GM23338 (cell line): ENCODE results near the gene PDE6C. TPM values are rescaled to one million over a fixed set of nuclear protein-coding genes. Genes with fewer than 3 reads are reported as not detected.

Experiments used
- ATAC-seq: fragments of 200-7000 bp; cut with Tn5 transposase; 3 replicates; pipeline ENCODE4 v1.9.1; 2020
- DNase-seq: peaks from one replicate; pipeline ENCODE4 v3.0.0-alpha.2; 2015; ENCODE audit warnings: low spot score
- H2AFZ ChIP-seq: fragments of 200-600 bp; sonication (generic); 2 replicates; pipeline ENCODE4 v1.8.0; 2016; ENCODE audit warnings: antibody characterized with exemption, mild to moderate bottlenecking, moderate library complexity
- H3F3A ChIP-seq: fragments of 200-600 bp; sonication (generic); replicated peaks from 2 replicates; pipeline ENCODE4 v1.8.0; 2017; ENCODE audit warnings: antibody characterized with exemption, mixed run types, low read depth
- H3K27ac ChIP-seq: fragments of 200-600 bp; sonication (generic); 2 replicates; pipeline ENCODE4 v1.6.1; 2016; ENCODE audit warnings: low read depth
- H3K27me3 ChIP-seq: fragments of 200-600 bp; sonication (generic); 2 replicates; pipeline ENCODE4 v1.8.0; 2016; ENCODE audit warnings: mild to moderate bottlenecking, mixed run types, moderate library complexity; ENCODE audit not compliant: insufficient read depth
- H3K36me3 ChIP-seq: fragments of 200-600 bp; sonication (generic); 2 replicates; pipeline ENCODE4 v1.8.0; 2016; ENCODE audit warnings: mild to moderate bottlenecking; ENCODE audit not compliant: insufficient read depth
- H3K4me1 ChIP-seq: fragments of 200-600 bp; sonication (generic); 2 replicates; pipeline ENCODE4 v1.8.0; 2016; ENCODE audit warnings: mild to moderate bottlenecking, moderate library complexity; ENCODE audit not compliant: insufficient read depth
- H3K4me2 ChIP-seq: fragments of 200-600 bp; sonication (generic); 2 replicates; pipeline ENCODE4 v1.7.1; 2017; ENCODE audit warnings: mixed run types
- H3K4me3 ChIP-seq: fragments of 200-600 bp; sonication (generic); 2 replicates; pipeline ENCODE4 v1.6.1; 2016; ENCODE audit warnings: mixed run types
- H3K79me2 ChIP-seq: fragments of 200-600 bp; sonication (generic); replicated peaks from 2 replicates; pipeline ENCODE4 v1.8.0; 2017; ENCODE audit warnings: mild to moderate bottlenecking; ENCODE audit not compliant: insufficient read depth
- H3K9me2 ChIP-seq: fragments of 200-600 bp; sonication (generic); 2 replicates; pipeline ENCODE4 v1.8.0; 2017; ENCODE audit not compliant: insufficient read depth
- H4K20me1 ChIP-seq: fragments of 200-600 bp; sonication (generic); replicated peaks from 2 replicates; pipeline ENCODE4 v1.8.0; 2017; ENCODE audit warnings: mild to moderate bottlenecking; ENCODE audit not compliant: insufficient read depth
- H3K27ac Mint-ChIP-seq: 2 replicates; pipeline ENCODE4 v1.8.0; 2020; ENCODE audit warnings: inconsistent platforms, mild to moderate bottlenecking, moderate library complexity, mixed read lengths
- H3K27me3 Mint-ChIP-seq: 3 replicates; pipeline ENCODE4 v1.8.0; 2022; ENCODE audit warnings: low read depth, mild to moderate bottlenecking, moderate library complexity, mixed read lengths, inconsistent platforms; ENCODE audit not compliant: insufficient read depth, poor library complexity
- H3K36me3 Mint-ChIP-seq: 3 replicates; pipeline ENCODE4 v1.8.0; 2021; ENCODE audit warnings: low read depth, mild to moderate bottlenecking, inconsistent platforms, moderate library complexity, mixed read lengths
- H3K4me1 Mint-ChIP-seq: 3 replicates; pipeline ENCODE4 v1.8.0; 2020; ENCODE audit warnings: mild to moderate bottlenecking, inconsistent platforms, mixed read lengths
- H3K4me3 Mint-ChIP-seq: 3 replicates; pipeline ENCODE4 v1.8.0; 2021; ENCODE audit warnings: moderate library complexity, mild to moderate bottlenecking, inconsistent platforms, mixed read lengths
- H3K9me3 Mint-ChIP-seq: 3 replicates; pipeline ENCODE4 v1.8.0; 2020; ENCODE audit warnings: moderate library complexity, mild to moderate bottlenecking, inconsistent platforms, mixed read lengths
- CTCF ChIP-seq, 2 experiments: fragments of 200-600 bp in 1 of 2; sonication (generic) in 1 of 2; conservative IDR thresholded peaks; 2 replicates each; pipeline versions ENCODE4 v1.5.1 to v1.6.1; 2016 to 2017; ENCODE audit warnings: antibody characterized with exemption in 2 of 2, low read depth in 2 of 2, mild to moderate bottlenecking in 2 of 2, moderate library complexity in 1 of 2
- EZH2 ChIP-seq: fragments of 200-600 bp; sonication (generic); IDR thresholded peaks from one replicate; pipeline ENCODE4 v1.8.0; 2017; ENCODE audit warnings: antibody characterized with exemption, mild to moderate bottlenecking, low read depth; ENCODE audit not compliant: unreplicated experiment
- EZH2phosphoT487 ChIP-seq: fragments of 200-600 bp; sonication (generic); IDR thresholded peaks from one replicate; pipeline ENCODE4 v1.8.1; 2018; ENCODE audit warnings: antibody characterized with exemption; ENCODE audit not compliant: unreplicated experiment
- JUNB ChIP-seq: IDR thresholded peaks from one replicate; pipeline ENCODE4 v1.6.1; 2016; ENCODE audit warnings: antibody characterized with exemption; ENCODE audit not compliant: unreplicated experiment
- NANOG ChIP-seq: IDR thresholded peaks from 2 replicates; pipeline ENCODE4 v1.6.1; 2016; ENCODE audit warnings: antibody characterized with exemption, borderline replicate concordance
- POLR2AphosphoS5 ChIP-seq: IDR thresholded peaks from 2 replicates; pipeline ENCODE4 v1.6.1; 2016; ENCODE audit warnings: antibody characterized with exemption, low read depth
- STAT1 ChIP-seq: IDR thresholded peaks from one replicate; pipeline ENCODE4 v1.6.1; 2016; ENCODE audit warnings: antibody characterized with exemption; ENCODE audit not compliant: unreplicated experiment
- ZNF462 ChIP-seq: fragments of 250-450 bp; sonication (Bioruptor Pico); IDR thresholded peaks from 2 replicates; pipeline ENCODE4 v1.5.0; 2020; ENCODE audit warnings: mild to moderate bottlenecking, moderate library complexity
- polyA plus RNA-seq: library from polyadenylated mRNA; unstranded; fragments of >200 nt; fragmentation: Nextera tagmentation; extraction: Ambion mirVana; gene quantifications from 2 replicates; pipeline ENCODE4 v1.2.1, GENCODE V29; 2016
- total RNA-seq: library from RNA; depleted of rRNA; stranded (reverse); fragments of >200 nt; shearing (Covaris generic); gene quantifications from 2 replicates; pipeline ENCODE4 v1.2.3, GENCODE V29; 2014

PDE6C gene
- total and polyA plus RNA-seq, 2 experiments from 2014 or later = 0.06 TPM; not detected in 1

- no peak for TF ChIP-seq ZNF462 (CRISPR knock-in tag)
Observed at GRCh38 chr10:93703066-93703465, 90.7 kb downstream of the PDE6C start (continued).

- Histone ChIP-seq H3K79me2 (no peaks in the 10 kb centered on the region), H3K9me2 (no peaks in the 10 kb centered on the region), H2AFZ (peak overlapping the region; percentile 86), H3K27me3 (no peaks in the 10 kb centered on the region), H3K4me1 (peaks cover 24% of the 10 kb centered on the region), H3K36me3 (peaks cover 6% of the 10 kb centered on the region; the same call in 1 of the 2 replicates), H4K20me1 (no peaks in the 10 kb centered on the region), H3K4me2 (no peak overlapping the region), H3F3A (no peaks in the 10 kb centered on the region), H3K4me3 (no peak overlapping the region), H3K27ac (no peak overlapping the region)
- H3K9me3 Mint-ChIP-seq = no peaks in the 10 kb centered on the region
- H3K27ac Mint-ChIP-seq = no peak overlapping the region; the same call in 1 of the 2 replicates
- peaks cover 8% of the 10 kb centered on the region; the same call in 1 of the 3 replicates for H3K36me3 Mint-ChIP-seq
- no peak for ATAC-seq
- H3K4me1 Mint-ChIP-seq = peaks cover 14% of the 10 kb centered on the region
- H3K4me3 Mint-ChIP-seq = peak overlapping the region; percentile 53; the same call in 2 of the 3 replicates
- DNase-seq = no peak
- H3K27me3 Mint-ChIP-seq = peaks cover 1% of the 10 kb centered on the region
- no peak for TF ChIP-seq JUNB
- no peak for TF ChIP-seq POLR2AphosphoS5
- TF ChIP-seq NANOG = no peak
- no peak for TF ChIP-seq CTCF (conservative IDR thresholded peaks at IDR 0.05; ENCODE audit: low read depth in 2 of 2)
- no peak for TF ChIP-seq STAT1
- TF ChIP-seq EZH2phosphoT487 = no peak
- no peak for TF ChIP-seq EZH2
- TF ChIP-seq ZNF462 (CRISPR knock-in tag) = no peak
Observed at GRCh38 chr10:93703841-93704240, 91.5 kb downstream of the PDE6C start.
